NCI-H82 treated with DMSO at 0.1 percent for 48 hours (cell line): ENCODE measurements around the gene SPON1.
"Not testable (repeated sequence)": the region's sequence is repeated elsewhere in the genome, so short reads cannot be mapped to it uniquely, and the experiment has no call there.

Experiments used
- DNase-seq: peaks from one replicate; lab custom pipeline; 2025; ENCODE audit not compliant: unreplicated experiment; lab: John Stamatoyannopoulos, UW

SPON1 gene

GRCh38 chr11:14075118-14076078 is 112.9 kb downstream of the SPON1 start:
- peak; percentile 76 for DNase-seq

GRCh38 chr11:14079011-14079410 is 116.5 kb downstream of the SPON1 start:
- no peak for DNase-seq

DNA sequence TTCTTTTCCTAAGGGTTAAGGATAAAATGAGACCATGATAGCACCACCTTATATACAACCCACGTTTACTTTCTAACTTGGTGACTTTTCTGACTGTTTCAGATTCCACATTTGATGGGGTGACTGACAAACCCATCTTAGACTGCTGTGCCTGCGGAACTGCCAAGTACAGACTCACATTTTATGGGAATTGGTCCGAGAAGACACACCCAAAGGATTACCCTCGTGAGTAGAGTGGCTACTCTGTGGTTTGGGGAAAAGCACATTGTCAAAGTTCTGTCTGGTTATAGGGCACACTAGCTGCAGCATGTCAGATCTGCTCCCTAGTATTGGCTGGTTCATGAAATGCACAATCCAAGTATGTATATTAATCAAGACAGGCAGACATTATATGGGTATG is 117.3 kb downstream of the SPON1 start:
- no peak for DNase-seq

DNA sequence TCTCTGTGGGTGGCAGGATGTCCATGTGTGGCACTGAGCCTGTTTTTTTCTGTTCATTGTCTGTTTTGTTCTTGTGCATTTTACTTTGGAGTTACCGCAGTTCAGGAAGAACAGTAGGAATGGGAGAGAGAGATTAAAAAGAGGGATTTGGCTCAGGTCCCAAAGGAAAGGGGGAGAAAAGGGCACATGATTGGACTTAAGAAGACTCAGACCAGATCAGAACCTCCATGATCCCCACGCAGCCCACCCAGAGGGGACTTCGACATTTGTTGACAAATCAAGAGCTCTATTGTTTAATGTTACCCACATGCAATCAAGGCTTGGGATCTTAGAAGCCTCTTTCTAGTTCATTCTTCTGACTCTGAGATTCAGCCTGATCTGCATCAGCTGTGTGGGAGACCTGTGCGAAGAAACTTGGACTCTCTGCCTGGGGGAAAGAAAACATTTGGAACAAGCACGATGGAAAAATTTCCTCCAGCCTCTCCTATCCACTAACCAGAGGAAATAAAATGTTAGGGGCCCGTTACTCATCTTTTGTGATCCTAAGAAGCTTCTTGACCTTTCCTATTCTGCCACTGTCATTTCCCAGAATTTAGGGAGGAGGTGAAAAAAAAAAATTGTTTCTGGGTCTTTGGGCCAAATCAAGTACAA is 119.2 kb downstream of the SPON1 start:
- peak; percentile 40 for DNase-seq

DNA sequence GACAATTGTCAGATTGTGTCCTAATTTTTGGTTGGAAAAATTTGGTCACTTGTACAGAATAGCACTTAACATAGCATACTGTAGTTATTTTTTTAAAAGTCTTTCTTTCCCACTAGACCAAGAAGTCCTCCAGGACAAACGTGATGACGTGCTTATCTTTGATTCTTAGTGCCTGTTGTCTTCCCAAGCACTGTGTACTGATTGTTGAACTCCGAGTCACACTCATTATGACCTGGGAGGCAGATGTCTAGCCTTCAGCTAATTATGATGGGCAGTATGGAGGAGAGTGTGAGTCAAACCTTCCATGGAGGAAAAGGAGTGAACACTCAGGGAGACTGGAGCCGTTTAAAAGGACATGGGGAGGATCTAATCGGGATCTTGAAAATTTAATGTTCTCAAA is 119.8 kb downstream of the SPON1 start:
- peak; percentile 31 for DNase-seq

GRCh38 chr11:14088861-14089260 is 126.3 kb downstream of the SPON1 start:
- not testable (repeated sequence) for DNase-seq

DNA sequence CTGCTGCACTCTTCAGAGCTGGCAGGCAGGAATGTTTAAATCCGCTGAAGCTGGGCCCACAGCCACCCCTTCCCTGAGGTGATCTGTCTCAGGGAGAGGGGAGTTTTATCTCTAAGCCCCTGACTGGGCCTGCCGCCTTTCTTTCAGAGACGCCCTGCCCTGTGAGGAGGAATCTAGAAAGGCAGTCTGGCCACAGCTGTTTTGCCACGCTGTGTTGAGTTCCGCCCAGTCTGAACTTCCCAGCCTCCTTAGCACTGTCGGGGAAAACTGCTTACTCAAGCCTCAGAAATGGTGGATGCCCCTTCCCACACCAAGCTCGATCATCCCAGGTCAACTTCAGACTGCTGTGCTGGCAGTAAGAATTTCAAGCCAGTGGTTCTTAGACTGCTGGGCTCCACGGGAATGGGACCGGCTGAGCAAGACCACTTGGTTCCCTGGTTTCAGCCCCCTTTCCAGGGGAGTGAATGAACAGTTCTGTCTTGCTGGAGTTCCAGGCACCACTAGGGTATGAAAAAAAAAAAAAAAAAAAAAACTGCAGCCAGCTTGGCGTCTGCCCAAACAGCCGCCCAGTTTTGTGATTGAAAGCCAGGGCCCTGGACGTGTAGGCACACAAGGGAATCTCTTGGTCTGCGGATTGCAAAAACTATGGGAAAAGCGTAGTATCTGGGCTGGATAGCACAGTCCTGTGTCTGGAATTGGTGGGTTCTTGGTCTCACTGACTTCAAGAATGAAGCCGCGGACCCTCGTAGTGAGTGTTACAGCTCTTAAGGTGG is 127.4 kb downstream of the SPON1 start:
- no peak for DNase-seq

- DNase-seq: not testable (repeated sequence)
These were observed 128.1 kb downstream of the SPON1 start for GRCh38 chr11:14090631-14091030.

DNA sequence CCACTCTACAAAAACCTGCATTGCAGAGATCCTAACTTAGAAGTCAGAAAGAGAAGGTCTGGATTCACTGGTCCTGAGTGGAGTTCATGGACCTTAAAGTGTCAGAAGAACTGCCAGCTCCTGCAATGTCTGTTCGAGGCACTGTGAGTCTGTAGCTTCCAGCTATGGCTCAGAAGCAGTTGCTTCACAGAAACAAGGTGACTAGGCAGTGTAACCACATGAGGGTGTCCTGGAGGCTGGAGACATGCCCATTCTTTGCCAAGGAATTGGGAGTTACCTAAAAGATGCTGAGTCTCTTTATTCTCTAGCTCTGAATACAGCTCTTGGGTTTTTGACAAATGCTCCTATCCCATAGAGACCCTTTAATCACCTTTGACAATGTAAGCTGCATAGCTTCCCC is 130.5 kb downstream of the SPON1 start:
- DNase-seq: no peak

- no peak for DNase-seq
These were observed 132.0 kb downstream of the SPON1 start for GRCh38 chr11:14094481-14095037.

DNA sequence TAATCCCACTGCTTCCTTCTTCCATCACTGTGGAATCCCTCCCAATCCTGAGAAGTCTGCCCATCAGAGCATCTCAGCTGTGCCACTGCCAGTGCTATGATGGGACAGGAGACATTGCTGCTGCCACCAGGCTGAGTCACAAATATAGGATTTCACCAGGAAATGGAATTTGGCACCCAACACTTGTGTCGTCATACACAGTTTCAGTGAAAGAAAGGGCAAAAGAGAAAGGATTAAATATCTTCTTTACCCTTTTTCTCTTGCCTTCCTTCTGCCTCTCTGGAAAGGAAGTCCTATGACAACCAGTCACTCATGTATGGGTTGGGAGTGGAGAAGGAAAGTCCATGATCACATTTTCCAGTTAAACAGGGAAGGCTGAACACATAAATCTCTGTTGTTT is 133.4 kb downstream of the SPON1 start:
- no peak for DNase-seq

DNA sequence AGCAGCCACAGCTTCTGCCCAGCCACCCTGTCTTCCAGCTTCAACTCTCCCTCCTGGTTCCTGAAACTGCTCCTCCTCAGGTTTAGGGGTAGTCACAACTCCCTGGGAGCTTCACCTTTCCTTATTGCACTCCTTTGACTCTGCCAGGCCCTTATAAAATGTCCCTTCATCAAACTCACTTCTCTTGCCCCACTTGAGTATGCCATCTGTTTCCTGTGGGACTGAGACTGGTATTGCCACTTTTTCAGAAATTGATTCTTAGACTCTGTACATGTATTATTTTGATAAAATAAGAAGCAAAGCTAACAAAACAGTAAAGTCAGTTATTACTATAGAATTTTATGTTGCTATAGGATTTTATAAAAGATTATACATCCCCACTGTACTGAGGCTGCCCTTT is 134.1 kb downstream of the SPON1 start:
- no peak for DNase-seq

DNA sequence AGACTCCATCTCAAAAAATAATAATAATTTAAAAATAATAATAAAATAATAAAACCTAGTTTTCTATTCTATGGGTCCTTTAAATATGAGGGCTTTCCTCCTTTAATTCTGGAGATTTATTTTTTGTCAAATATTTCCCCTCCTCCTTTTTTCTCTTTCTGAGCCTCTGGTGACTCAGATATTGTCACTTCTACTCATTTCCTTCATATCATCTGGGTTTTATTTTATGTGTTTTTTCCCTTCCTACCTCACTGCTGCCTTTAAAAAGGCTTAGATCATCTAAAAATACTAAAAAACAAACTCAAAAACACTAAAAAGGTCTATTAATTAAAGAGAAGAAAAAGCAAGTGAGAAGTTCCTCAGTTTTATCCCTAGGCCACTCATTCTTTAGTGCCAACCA is 138.9 kb downstream of the SPON1 start:
- no peak for DNase-seq

- DNase-seq: peak; percentile 44
These were observed 140.2 kb downstream of the SPON1 start for GRCh38 chr11:14102766-14103165.

DNA sequence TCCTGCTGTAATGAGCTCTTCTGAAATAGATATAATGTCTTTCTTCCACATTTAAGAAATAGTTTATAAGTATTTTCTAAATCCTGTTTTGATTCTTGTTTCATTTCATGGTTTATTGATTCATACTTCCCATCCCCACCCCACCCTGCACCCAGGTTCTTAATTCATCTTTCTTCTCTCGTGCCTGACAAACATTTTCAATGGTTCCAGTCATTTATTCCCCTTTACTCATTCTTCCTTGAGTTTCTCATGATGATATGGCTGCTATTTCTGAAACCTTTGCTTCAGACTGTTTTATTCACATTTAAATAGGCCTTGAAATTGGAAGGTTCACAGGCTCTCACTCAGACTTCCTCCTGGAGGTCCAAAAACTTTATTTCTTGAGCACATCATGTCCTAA is 142.9 kb downstream of the SPON1 start:
- no peak for DNase-seq

GRCh38 chr11:14106303-14107049 is 144.0 kb downstream of the SPON1 start:
- peak; percentile 30 for DNase-seq

- DNase-seq: no peak
These were observed 144.5 kb downstream of the SPON1 start for GRCh38 chr11:14107050-14107430.

DNA sequence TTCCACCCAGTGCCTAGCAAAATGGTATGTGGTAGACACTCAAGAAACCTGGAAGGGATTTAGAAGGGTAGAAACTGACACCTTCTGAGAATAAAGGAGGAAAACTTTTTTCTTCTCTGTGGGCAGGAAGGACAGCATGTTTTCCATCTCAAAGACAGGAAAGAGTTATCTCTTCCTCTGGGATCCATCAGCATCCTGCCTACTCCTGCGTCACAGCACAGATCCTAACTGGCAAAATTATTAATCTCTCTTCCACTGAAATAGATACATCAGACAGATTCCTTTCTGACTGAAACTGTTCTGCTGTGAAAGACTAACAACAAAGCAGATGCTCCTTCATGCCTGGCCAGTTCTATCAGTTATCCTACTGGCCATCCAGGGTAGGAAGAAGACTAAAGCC is 147.2 kb downstream of the SPON1 start:
- DNase-seq: no peak

- DNase-seq: no peak
These were observed 148.1 kb downstream of the SPON1 start for GRCh38 chr11:14110629-14111028.

- no peak for DNase-seq
These were observed 149.0 kb downstream of the SPON1 start for GRCh38 chr11:14111496-14111895.

- DNase-seq: peak; percentile 90
These were observed 150.2 kb downstream of the SPON1 start for GRCh38 chr11:14112721-14113120.
